Measurements from ENCODE around the gene SLF1. TPM values are rescaled to one million over a fixed set of nuclear protein-coding genes. Genes with fewer than 3 reads are reported as not detected.

The SLF1 gene
- total RNA-seq, 4 donors from 2014 or later = 6.7 to 8.4 (median 7.5) TPM

GRCh38 chr5:94632024-94632423 lies 13.6 kb downstream of the SLF1 start:
- Histone ChIP-seq H3K27ac (no peak overlapping the region), H3K4me1 (no peaks in the 10 kb centered on the region), H3K27me3 (no peaks in the 10 kb centered on the region), H3K36me3 (peaks cover 0 to 39% (median 0%) of the 10 kb centered on the region in 3 donors), H3K9me3 (peaks cover 0 to 6% (median 0%) of the 10 kb centered on the region in 4 donors), H3K4me3 (no peak overlapping the region)
- no peak for TF ChIP-seq EP300 (IDR thresholded peaks at IDR 0.05)
- TF ChIP-seq POLR2A (IDR thresholded peaks at IDR 0.05) = no peak
- no peak for TF ChIP-seq CTCF (IDR thresholded peaks at IDR 0.05)
- DNase-seq (ENCODE audit: low spot score in 2 of 2) = no peak
- WGBS, 2 donors = 78 to 85% methylated on average over 2 of the region's 2 CpGs

GRCh38 chr5:94640176-94640575 lies 21.7 kb downstream of the SLF1 start:
- Histone ChIP-seq H3K27ac (no peak overlapping the region), H3K9me3 (peaks cover 0 to 17% (median 7%) of the 10 kb centered on the region in 4 donors), H3K4me1 (no peaks in the 10 kb centered on the region), H3K4me3 (no peak overlapping the region), H3K27me3 (no peaks in the 10 kb centered on the region), H3K36me3 (peaks cover 0 to 53% (median 9%) of the 10 kb centered on the region in 3 donors)
- WGBS, 2 donors = 95 to 97% methylated on average over 3 of the region's 3 CpGs
- no peak for TF ChIP-seq CTCF (IDR thresholded peaks at IDR 0.05)
- TF ChIP-seq EP300 (IDR thresholded peaks at IDR 0.05) = no peak
- no peak for TF ChIP-seq POLR2A (IDR thresholded peaks at IDR 0.05)
- no peak for DNase-seq (ENCODE audit: low spot score in 2 of 2)

GRCh38 chr5:94645053-94645452 lies 26.6 kb downstream of the SLF1 start:
- TF ChIP-seq CTCF (IDR thresholded peaks at IDR 0.05) (no peak), POLR2A (IDR thresholded peaks at IDR 0.05) (no peak), EP300 (IDR thresholded peaks at IDR 0.05) (no peak)
- no peaks in the 10 kb centered on the region for H3K27me3 ChIP-seq
- 93 to 96% methylated on average over 3 of the region's 3 CpGs for WGBS, 2 donors
- H3K9me3 ChIP-seq = peaks cover 0 to 8% (median 4%) of the 10 kb centered on the region in 4 donors
- H3K4me3 ChIP-seq = no peak overlapping the region
- no peak overlapping the region for H3K27ac ChIP-seq
- H3K36me3 ChIP-seq = peaks cover 0 to 45% (median 0%) of the 10 kb centered on the region in 3 donors
- DNase-seq (ENCODE audit: low spot score in 2 of 2) = no peak
- H3K4me1 ChIP-seq = no peaks in the 10 kb centered on the region

GRCh38 chr5:94646758-94647157 lies 28.3 kb downstream of the SLF1 start:
- Histone ChIP-seq H3K27me3 (no peaks in the 10 kb centered on the region), H3K9me3 (no peaks in the 10 kb centered on the region), H3K4me3 (no peak overlapping the region), H3K36me3 (peaks cover 0 to 40% (median 0%) of the 10 kb centered on the region in 3 donors), H3K4me1 (no peaks in the 10 kb centered on the region), H3K27ac (no peak overlapping the region)
- no peak for DNase-seq (ENCODE audit: low spot score in 2 of 2)
- TF ChIP-seq EP300 (IDR thresholded peaks at IDR 0.05) = no peak
- TF ChIP-seq POLR2A (IDR thresholded peaks at IDR 0.05) = no peak
- no peak for TF ChIP-seq CTCF (IDR thresholded peaks at IDR 0.05)

- DNase-seq (ENCODE audit: low spot score in 2 of 2) = no peak
- Histone ChIP-seq H3K27me3 (no peaks in the 10 kb centered on the region), H3K27ac (no peak overlapping the region), H3K4me1 (no peaks in the 10 kb centered on the region), H3K36me3 (peaks cover 0 to 51% (median 0%) of the 10 kb centered on the region in 3 donors), H3K4me3 (no peak overlapping the region), H3K9me3 (peaks cover 0 to 4% (median 2%) of the 10 kb centered on the region in 4 donors)
- 93 to 98% methylated on average over 1 of the region's 1 CpG for WGBS, 2 donors
- no peak for TF ChIP-seq CTCF (IDR thresholded peaks at IDR 0.05)
- TF ChIP-seq EP300 (IDR thresholded peaks at IDR 0.05) = no peak
- TF ChIP-seq POLR2A (IDR thresholded peaks at IDR 0.05) = no peak
These were observed 31.4 kb downstream of the SLF1 start for GRCh38 chr5:94649874-94650273.
